T1000 (cell line): Measurements from ENCODE around the gene ALOX15.
"Not testable (repeated sequence)": the region's sequence is repeated elsewhere in the genome, so short reads cannot be mapped to it uniquely, and the experiment has no call there.

Experiments
- DNase-seq: peaks from one replicate; lab custom pipeline; 2025; ENCODE audit warnings: mixed read lengths; lab: John Stamatoyannopoulos, UW

The ALOX15 gene

GRCh38 chr17:4594931-4595684 is 46.4 kb downstream of the ALOX15 start:
- DNase-seq, result no peak

- DNase-seq, result no peak
Observed at GRCh38 chr17:4594406-4594805, 47.1 kb downstream of the ALOX15 start.

GRCh38 chr17:4593021-4593421 is 48.5 kb downstream of the ALOX15 start:
- DNase-seq, result no peak

DNA sequence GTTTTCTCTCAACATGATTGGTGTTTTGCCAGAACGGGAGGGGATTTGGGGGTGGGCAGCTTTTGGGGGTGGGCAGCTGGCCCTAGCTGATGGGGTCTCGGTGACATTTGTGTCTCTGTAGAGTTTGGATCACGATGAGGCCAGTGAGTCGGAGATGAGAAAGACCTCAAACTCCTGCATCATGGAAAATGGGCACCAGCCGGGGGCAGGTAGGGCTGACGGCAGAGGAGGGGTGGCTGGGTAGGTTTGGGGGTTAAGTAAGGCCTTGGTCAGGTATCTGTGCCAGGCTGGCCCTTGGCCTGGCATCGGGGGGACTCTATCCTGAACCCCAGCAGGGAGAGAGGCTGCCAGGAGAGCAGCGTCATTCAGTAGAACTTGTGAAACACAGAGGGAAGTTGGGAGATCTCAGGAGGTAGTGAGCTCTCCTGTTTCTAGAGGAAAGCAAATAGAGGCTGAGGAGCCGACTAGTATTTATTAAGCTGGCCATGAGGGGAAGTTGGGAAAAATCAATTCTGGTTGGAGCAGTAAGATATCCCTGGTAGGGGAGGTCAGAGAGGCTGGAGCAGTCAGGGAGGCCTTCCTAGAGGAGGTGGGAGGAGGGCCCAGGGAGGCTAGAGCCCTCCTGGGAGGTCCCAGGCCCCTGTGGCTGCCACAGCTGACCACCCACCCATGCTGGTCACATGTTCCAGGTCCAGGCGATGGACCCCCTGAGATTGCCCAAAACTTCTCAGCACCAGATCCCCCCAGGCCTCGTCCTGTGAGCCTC is 49.1 kb downstream of the ALOX15 start:
- DNase-seq, result no peak

- no peak for DNase-seq
Observed at GRCh38 chr17:4591529-4591928, 49.9 kb downstream of the ALOX15 start.

DNA sequence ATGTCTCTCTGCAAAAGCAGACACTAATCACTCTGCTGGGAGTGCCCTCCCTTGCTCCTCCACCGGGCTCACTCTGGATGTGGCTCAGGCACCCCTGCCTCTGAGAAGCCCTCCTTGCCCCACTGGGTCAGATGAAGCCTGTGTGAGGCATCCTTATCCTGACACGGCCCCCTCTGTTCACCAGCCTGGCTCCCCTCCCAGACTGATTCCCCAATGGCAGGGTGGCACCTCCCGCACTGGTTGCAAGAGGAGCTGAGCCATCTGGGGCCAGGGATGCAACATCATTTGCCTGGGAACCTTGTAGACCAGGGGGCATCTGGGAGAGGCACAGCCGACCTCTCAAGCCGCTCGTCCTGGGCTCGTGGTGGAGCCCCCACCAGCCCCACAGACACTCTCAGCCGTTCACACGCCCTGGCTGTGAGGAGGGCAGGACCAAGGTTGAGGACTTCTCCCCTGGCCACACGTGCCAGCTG is 50.5 kb downstream of the ALOX15 start:
- DNase-seq, result no peak

GRCh38 chr17:4590042-4590441 is 51.4 kb downstream of the ALOX15 start:
- not testable (repeated sequence) for DNase-seq

DNA sequence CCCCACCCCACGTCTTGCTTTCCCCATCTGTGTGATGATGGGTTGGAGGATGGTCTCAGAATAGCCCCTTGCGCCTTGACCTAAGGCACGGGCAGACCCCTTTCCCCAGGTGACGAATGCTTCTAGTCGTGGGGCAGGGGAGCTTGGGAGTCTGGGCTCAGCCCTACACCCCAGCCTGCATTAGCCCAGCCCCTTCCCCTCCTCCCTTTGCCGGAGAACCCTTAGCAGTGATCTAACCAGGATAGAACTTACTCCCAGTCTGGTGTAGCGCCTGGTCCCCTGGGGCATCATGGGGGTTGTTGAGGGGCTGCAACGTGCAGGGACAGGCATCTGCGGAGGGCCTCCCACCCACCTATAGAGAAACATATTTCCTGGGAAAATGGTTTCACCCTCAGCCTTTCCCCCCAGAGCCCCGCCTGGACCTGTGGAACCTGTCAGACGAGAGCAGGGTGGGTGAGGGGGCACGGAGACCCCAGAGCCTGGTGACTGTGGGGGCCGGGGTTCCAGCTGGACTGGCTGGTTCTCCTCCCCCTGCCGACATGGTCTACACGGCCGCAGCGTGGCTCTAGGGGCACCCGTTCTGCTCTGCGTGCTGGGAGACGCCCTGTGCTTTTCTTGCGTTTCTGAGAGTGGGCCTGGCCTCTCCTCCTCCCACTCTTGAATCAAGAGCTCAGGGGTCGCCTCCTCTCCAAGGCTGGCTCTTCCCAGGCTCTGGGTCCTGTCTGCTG is 52.4 kb downstream of the ALOX15 start:
- DNase-seq, result no peak

DNA sequence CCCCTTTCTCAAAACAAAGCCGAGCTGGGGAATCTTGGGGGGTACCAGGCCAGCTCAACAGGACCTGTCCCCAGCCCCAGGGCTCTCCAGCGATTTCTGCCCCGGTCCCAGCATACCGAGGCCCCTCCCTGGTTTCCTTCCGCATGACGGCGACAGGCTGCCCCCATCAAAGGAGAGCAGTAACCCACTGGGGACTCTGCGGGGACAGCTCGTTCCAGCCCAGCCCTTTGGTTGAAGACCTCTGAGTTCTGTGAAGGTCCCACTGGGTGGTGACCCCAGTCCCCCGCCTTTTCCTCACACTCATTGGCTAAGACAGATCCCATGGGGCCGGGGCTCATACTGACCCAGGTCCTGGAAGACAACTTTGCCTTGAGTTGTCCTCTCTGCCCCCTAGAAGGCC is 53.1 kb downstream of the ALOX15 start:
- DNase-seq, result no peak

GRCh38 chr17:4587803-4588202 is 53.7 kb downstream of the ALOX15 start:
- no peak for DNase-seq

- DNase-seq, result no peak
Observed at GRCh38 chr17:4587195-4587594, 54.3 kb downstream of the ALOX15 start.

- DNase-seq, result no peak
Observed at GRCh38 chr17:4586043-4586442, 55.4 kb downstream of the ALOX15 start.

DNA sequence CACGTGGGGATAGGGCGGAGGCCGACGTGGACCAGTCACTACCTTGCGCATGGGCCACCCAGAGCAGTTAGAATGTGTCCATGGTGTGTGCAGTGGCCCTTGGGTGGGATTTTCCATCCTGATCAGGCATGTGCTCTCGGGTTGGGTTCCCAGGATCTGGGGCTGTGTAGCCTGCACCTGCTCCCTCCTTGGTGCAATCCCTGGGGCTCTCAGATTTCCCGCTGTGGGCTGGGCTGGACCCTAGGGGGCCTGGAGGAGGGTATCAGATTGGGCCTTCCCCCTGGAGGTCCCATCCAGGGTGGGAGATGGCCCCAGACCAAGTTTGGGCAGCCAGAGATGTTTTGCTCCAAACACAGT is 55.9 kb downstream of the ALOX15 start:
- no peak for DNase-seq

- DNase-seq, result no peak
Observed at GRCh38 chr17:4584917-4585637, 56.4 kb downstream of the ALOX15 start.

GRCh38 chr17:4584101-4584916 is 57.2 kb downstream of the ALOX15 start, which contains the start of gene SMTNL2:
SMTNL2 (plus strand) TSS chr17:4584529; CDS start chr17:4584606, 77 bp downstream.
- no peak for DNase-seq

GRCh38 chr17:4583782-4584100 is 57.7 kb downstream of the ALOX15 start:
- no peak for DNase-seq

DNA sequence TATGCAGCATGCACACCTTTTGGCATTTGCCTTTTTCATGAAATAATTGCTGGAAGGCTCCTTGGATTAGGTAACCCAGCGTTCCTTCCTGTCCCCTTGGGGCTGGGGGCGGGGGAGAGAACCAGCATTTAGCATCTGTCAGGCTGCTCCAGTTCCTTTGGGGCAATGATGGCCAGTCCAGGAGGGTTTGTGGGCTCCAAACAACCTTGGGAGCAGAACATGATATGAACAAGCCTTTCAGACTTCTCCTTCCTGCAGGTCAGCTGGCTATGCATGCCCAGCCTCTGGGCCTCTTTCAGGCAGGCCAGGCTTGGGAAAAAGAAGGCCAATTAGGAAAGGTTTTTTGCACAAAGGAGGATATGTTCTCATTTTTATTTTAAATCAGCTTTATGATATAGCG is 58.3 kb downstream of the ALOX15 start:
- no peak for DNase-seq

DNA sequence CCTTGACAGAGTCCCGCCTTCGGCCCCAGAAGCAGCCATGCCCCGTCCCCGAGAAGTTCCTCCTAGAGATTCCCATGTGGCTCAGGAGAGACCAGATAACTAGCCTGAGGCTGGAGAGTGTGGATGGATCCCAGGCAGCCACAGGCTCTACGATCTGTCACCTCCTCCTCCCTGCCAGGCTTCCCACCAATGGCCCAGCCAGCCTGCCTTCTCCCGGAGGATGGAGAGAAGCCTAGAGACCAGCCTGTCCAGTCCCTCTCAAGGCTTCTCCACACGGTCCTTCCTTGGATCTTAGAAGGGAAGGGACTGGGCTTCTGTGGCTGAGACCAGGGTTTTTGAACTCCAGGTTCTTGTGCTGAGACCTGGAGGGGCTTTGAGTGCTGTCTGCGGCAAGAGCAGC is 58.8 kb downstream of the ALOX15 start:
- DNase-seq, result no peak

DNA sequence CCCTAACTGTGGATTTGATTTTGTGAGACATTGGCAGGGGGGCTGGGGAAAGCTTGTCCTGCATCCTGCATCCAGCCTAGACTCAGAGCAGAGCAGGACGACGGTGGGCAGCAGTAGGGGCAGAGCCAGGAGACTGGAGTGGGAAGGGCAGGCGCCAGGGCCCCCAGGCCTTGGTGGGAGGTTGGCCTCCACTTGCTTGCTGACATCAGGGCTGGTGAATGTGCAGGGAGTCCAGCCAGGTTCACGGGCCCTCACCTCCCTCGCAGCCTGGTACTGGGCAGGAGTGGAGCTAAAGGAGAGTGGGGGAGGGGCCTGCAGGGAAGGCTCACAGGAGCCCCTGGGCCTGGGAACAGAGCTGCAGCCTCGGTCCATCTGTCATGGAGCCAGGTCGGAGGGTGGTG is 59.4 kb downstream of the ALOX15 start:
- no peak for DNase-seq
